Measurements from ENCODE around the gene SELENOM. TPM values are rescaled to one million over a fixed set of nuclear protein-coding genes. Genes with fewer than 3 reads are reported as not detected.
"Not testable (repeated sequence)": the region's sequence is repeated elsewhere in the genome, so short reads cannot be mapped to it uniquely, and the experiment has no call there.

Gene SELENOM
- polyA plus RNA-seq, 1 donor (not counting 4 experiments of a cell fraction or from before 2014, with no cell fraction given) = 9.1 TPM

DNA sequence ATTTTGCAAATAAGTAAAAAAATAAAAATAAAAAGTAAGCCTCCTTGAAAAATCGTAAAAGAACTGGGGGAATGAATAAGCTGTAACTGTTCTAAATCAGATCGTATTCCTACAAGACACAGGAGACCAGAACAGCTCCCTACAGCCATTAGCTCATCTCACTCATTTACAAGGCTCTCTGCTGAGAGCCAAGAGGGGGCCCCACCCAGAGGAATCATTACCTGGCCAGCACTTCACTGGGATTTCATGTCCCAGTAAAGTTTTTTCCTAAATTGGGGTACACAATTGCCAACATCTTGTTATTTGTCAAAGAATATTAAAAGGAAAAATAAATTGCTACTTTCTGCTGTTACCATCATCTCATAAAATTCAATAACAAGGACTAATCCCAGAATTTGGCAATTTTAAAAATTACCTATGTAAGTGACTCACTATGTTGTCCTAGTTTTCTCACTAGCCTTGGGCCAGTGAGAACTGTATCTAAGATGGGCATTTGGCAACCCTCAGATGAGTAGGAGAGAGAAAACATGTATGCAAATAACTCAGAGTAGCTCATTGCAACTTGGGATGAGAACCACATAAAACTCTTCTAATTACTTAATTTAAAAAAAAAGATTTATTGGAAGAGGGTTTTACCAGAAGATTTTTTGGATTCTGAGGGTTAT is 44.7 kb downstream of the SELENOM start:
- no peak for DNase-seq (ENCODE audit: low read depth, low spot score)

DNA sequence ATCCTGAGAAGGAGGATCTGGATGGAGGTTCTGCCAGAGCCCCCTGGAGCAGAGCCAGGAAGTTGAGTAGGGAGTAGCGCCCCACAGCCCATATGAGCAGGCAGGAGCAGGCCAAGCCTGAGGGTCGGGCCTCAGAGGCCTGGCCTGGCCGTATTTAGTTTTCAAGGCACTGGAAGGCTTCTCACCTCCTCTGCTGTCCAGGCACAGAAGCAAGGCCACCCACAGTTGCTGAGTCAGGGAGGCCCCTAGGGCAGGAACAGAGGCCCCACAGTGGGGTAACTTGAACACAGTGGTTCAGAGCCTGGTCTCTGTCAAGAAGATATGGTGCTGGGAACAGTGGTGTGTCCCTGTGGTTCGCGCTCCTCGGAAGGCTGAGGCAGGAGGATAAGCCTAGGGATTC is 47.7 kb downstream of the SELENOM start:
- dilution Hi-C loops (cut with MboI; ENCODE audit: extremely low pct_ligation_motif_present, low sequenced_read_pairs) = loop anchor here (25.0 kb wide), 1 partner anchor 97 kb away; the partner anchor contains the start of genes MORC2 and TUG1
- H2AFZ ChIP-seq (ENCODE audit: control insufficient read depth, low read length); H3K27ac ChIP-seq (ENCODE audit: control insufficient read depth, insufficient read depth, low read length); H3K4me2 ChIP-seq (ENCODE audit: control insufficient read depth, extremely low read depth, insufficient read depth, low read depth, low read length); H3K9ac ChIP-seq (ENCODE audit: control insufficient read depth, extremely low read depth, insufficient read depth, low read length); H3K27me3 ChIP-seq (ENCODE audit: control insufficient read depth, extremely low read depth, insufficient read depth, low read length); H3K9me3 ChIP-seq (ENCODE audit: control insufficient read depth, low read depth, low read length); H3K36me3 ChIP-seq (ENCODE audit: control insufficient read depth in 2 of 2, extremely low read depth in 1 of 2, insufficient read depth in 2 of 2, low read length in 2 of 2); H3K9me1 ChIP-seq (ENCODE audit: control insufficient read depth, extremely low read depth, insufficient read depth, low read length); DNase-seq (ENCODE audit: low read depth, low spot score); H3K79me2 ChIP-seq (ENCODE audit: control insufficient read depth, insufficient read depth, low read length); FAIRE-seq; H4K20me1 ChIP-seq (ENCODE audit: control insufficient read depth, extremely low read depth, insufficient read depth, low read length); H3K4me3 ChIP-seq (ENCODE audit: control insufficient read depth in 2 of 3, extremely low read depth in 1 of 3, insufficient read depth in 2 of 3, low read depth in 1 of 3, low read length in 3 of 3): not testable (repeated sequence)
- peaks cover 27% of the 10 kb centered on the region for H3K4me1 ChIP-seq (ENCODE audit: control insufficient read depth, extremely low read depth, insufficient read depth, low read length)

More for the DNA sequence above, 44.7 kb downstream of the SELENOM start:
- H2AFZ ChIP-seq (ENCODE audit: control insufficient read depth, low read length) = no peak overlapping the region
- no peaks in the 10 kb centered on the region for H3K36me3 ChIP-seq (ENCODE audit: control insufficient read depth in 2 of 2, extremely low read depth in 1 of 2, insufficient read depth in 2 of 2, low read length in 2 of 2)
- H3K9me3 ChIP-seq (ENCODE audit: control insufficient read depth, low read depth, low read length) = no peaks in the 10 kb centered on the region
- TF ChIP-seq EZH2 (IDR thresholded peaks at IDR 0.05; ENCODE audit: low read length) (no peak), CTCF (optimal IDR thresholded peaks at IDR 0.05 in 1 of 3, IDR thresholded peaks at IDR 0.05 in 1 of 3, conservative IDR thresholded peaks at IDR 0.05 in 1 of 3; ENCODE audit: extremely low read depth in 1 of 3, insufficient read depth in 2 of 3, low read length in 3 of 3) (no peak)
- no peaks in the 10 kb centered on the region for H3K79me2 ChIP-seq (ENCODE audit: control insufficient read depth, insufficient read depth, low read length)
- no peaks in the 10 kb centered on the region for H3K27me3 ChIP-seq (ENCODE audit: control insufficient read depth, extremely low read depth, insufficient read depth, low read length)
- dilution Hi-C loops (cut with MboI; ENCODE audit: extremely low pct_ligation_motif_present, low sequenced_read_pairs) = loop anchor here (25.0 kb wide), 1 partner anchor 100 kb away; the partner anchor contains the start of genes MORC2 and TUG1
- peak overlapping the region; percentile 13 for H3K4me2 ChIP-seq (ENCODE audit: control insufficient read depth, extremely low read depth, insufficient read depth, low read depth, low read length)
- H3K9ac ChIP-seq (ENCODE audit: control insufficient read depth, extremely low read depth, insufficient read depth, low read length) = peak overlapping the region; percentile 16
- H3K4me3 ChIP-seq (ENCODE audit: control insufficient read depth in 2 of 3, extremely low read depth in 1 of 3, insufficient read depth in 2 of 3, low read depth in 1 of 3, low read length in 3 of 3) = no peak overlapping the region
- FAIRE-seq = no peak
- H3K4me1 ChIP-seq (ENCODE audit: control insufficient read depth, extremely low read depth, insufficient read depth, low read length) = peaks cover 13% of the 10 kb centered on the region
- H3K27ac ChIP-seq (ENCODE audit: control insufficient read depth, insufficient read depth, low read length) = peak overlapping the region; percentile 63
- no peaks in the 10 kb centered on the region for H4K20me1 ChIP-seq (ENCODE audit: control insufficient read depth, extremely low read depth, insufficient read depth, low read length)
- no peaks in the 10 kb centered on the region for H3K9me1 ChIP-seq (ENCODE audit: control insufficient read depth, extremely low read depth, insufficient read depth, low read length)

Measured in keratinocyte (primary cell).